Dendritic cell treated with granulocyte-macrophage colony-stimulating factor and Interleukin-4, amounts not matched to agents 40 ng/mL and 50 ng/mL, for 4 days (primary cell): ENCODE results near the gene POLL.

Experiments
- H3K27ac Mint-ChIP-seq: one replicate; pipeline ENCODE4 v1.8.0; 2022; ENCODE audit warnings: mild to moderate bottlenecking, mixed read lengths
- H3K27me3 Mint-ChIP-seq: one replicate; pipeline ENCODE4 v1.8.0; 2022; ENCODE audit warnings: mild to moderate bottlenecking, mixed read lengths
- H3K36me3 Mint-ChIP-seq: one replicate; pipeline ENCODE4 v1.8.0; 2022; ENCODE audit warnings: low read depth, mixed read lengths
- H3K4me1 Mint-ChIP-seq: one replicate; pipeline ENCODE4 v1.8.0; 2022; ENCODE audit warnings: low read depth, mixed read lengths
- H3K4me3 Mint-ChIP-seq: one replicate; pipeline ENCODE4 v1.8.0; 2022; ENCODE audit warnings: mild to moderate bottlenecking, moderate library complexity, mixed read lengths
- H3K9me3 Mint-ChIP-seq: one replicate; pipeline ENCODE4 v1.8.0; 2022; ENCODE audit warnings: mixed read lengths
- intact Hi-C: fragments of 100-400 bp; cut with micrococcal nuclease; formaldehyde crosslinking; loops from one replicate; pipeline ENCODE4 v1.15.0; 2022

Gene POLL

GRCh38 chr10:101616415-101617101 is 28.5 kb upstream of the POLL start:
- Mint-ChIP-seq H3K4me3 (no peak overlapping the region), H3K27ac (no peak overlapping the region), H3K27me3 (no peaks in the 10 kb centered on the region), H3K36me3 (peaks cover 75% of the 10 kb centered on the region), H3K9me3 (no peaks in the 10 kb centered on the region), H3K4me1 (peaks cover 35% of the 10 kb centered on the region)
- intact Hi-C loops: no loop called here

DNA sequence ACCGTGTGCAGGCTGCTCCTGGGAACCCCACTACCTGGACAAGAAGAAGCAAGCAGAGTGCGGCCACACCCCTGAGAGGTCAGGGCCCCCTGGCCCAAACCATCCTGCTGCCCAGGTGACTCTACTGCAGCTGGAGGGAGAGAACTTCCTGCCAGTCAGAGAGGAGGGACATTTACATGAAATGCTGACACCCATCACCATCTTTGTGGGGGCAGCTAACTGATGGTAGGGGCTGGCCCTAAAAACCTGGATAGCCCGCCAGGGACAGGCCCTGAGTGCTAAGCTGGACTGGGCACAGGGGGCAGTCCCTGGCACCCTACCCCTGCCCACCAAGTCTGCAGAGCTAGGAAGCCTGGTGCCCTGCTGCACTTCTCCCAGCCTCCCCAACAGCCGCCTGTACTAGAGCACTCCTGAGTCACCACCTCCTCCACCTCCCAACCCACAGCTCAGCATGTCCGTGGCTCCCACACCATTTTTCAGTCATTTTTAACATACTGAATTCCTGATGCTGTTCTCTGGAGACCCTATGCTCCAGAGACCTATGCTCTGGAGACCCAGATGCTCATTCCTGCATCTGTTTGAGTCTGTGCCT is 27.6 kb upstream of the POLL start:
- Mint-ChIP-seq H3K4me1 (peaks cover 35% of the 10 kb centered on the region), H3K36me3 (peaks cover 75% of the 10 kb centered on the region)

GRCh38 chr10:101614663-101615524 is 26.8 kb upstream of the POLL start:
- H3K9me3 Mint-ChIP-seq: no peaks in the 10 kb centered on the region
- H3K36me3 Mint-ChIP-seq: peaks cover 75% of the 10 kb centered on the region
- peaks cover 29% of the 10 kb centered on the region for H3K4me1 Mint-ChIP-seq
- H3K4me3 Mint-ChIP-seq: no peak overlapping the region
- intact Hi-C loops: no loop called here
- no peak overlapping the region for H3K27ac Mint-ChIP-seq
- no peaks in the 10 kb centered on the region for H3K27me3 Mint-ChIP-seq

More for the DNA sequence above, 27.6 kb upstream of the POLL start:
- no peaks in the 10 kb centered on the region for H3K27me3 Mint-ChIP-seq
- no peak overlapping the region for H3K27ac Mint-ChIP-seq
- no peaks in the 10 kb centered on the region for H3K9me3 Mint-ChIP-seq
- H3K4me3 Mint-ChIP-seq: no peak overlapping the region
- intact Hi-C loops: no loop called here

GRCh38 chr10:101613646-101614045 is 25.6 kb upstream of the POLL start:
- H3K27me3 Mint-ChIP-seq: no peaks in the 10 kb centered on the region
- peaks cover 75% of the 10 kb centered on the region for H3K36me3 Mint-ChIP-seq
- H3K4me1 Mint-ChIP-seq: peaks cover 16% of the 10 kb centered on the region
- intact Hi-C loops: no loop called here
- no peak overlapping the region for H3K27ac Mint-ChIP-seq
- H3K4me3 Mint-ChIP-seq: no peak overlapping the region
- no peaks in the 10 kb centered on the region for H3K9me3 Mint-ChIP-seq

GRCh38 chr10:101612872-101613271 is 24.8 kb upstream of the POLL start:
- Mint-ChIP-seq H3K36me3 (peaks cover 80% of the 10 kb centered on the region), H3K27me3 (no peaks in the 10 kb centered on the region), H3K27ac (no peak overlapping the region), H3K9me3 (no peaks in the 10 kb centered on the region), H3K4me3 (no peak overlapping the region), H3K4me1 (peaks cover 9% of the 10 kb centered on the region)
- intact Hi-C loops: no loop called here

GRCh38 chr10:101612086-101612485 is 24.0 kb upstream of the POLL start:
- Mint-ChIP-seq H3K27me3 (no peaks in the 10 kb centered on the region), H3K9me3 (no peaks in the 10 kb centered on the region), H3K4me1 (peaks cover under 1% of the 10 kb centered on the region), H3K4me3 (no peak overlapping the region), H3K27ac (peak overlapping the region; percentile 16), H3K36me3 (peaks cover 84% of the 10 kb centered on the region)
- intact Hi-C loops: no loop called here

GRCh38 chr10:101611096-101611905 is 23.2 kb upstream of the POLL start:
- no peak overlapping the region for H3K4me3 Mint-ChIP-seq
- H3K4me1 Mint-ChIP-seq: no peaks in the 10 kb centered on the region

GRCh38 chr10:101609481-101609880 is 21.4 kb upstream of the POLL start:
- peaks cover 91% of the 10 kb centered on the region for H3K36me3 Mint-ChIP-seq
- H3K4me1 Mint-ChIP-seq: no peaks in the 10 kb centered on the region
- no peak overlapping the region for H3K27ac Mint-ChIP-seq
- no peaks in the 10 kb centered on the region for H3K9me3 Mint-ChIP-seq
- H3K27me3 Mint-ChIP-seq: no peaks in the 10 kb centered on the region
- intact Hi-C loops: no loop called here
- no peak overlapping the region for H3K4me3 Mint-ChIP-seq

More at GRCh38 chr10:101611096-101611905, 23.2 kb upstream of the POLL start:
- H3K9me3 Mint-ChIP-seq: no peaks in the 10 kb centered on the region
- H3K36me3 Mint-ChIP-seq: peaks cover 84% of the 10 kb centered on the region
- no peaks in the 10 kb centered on the region for H3K27me3 Mint-ChIP-seq
- intact Hi-C loops: no loop called here
- peak overlapping the region; percentile 16 for H3K27ac Mint-ChIP-seq

DNA sequence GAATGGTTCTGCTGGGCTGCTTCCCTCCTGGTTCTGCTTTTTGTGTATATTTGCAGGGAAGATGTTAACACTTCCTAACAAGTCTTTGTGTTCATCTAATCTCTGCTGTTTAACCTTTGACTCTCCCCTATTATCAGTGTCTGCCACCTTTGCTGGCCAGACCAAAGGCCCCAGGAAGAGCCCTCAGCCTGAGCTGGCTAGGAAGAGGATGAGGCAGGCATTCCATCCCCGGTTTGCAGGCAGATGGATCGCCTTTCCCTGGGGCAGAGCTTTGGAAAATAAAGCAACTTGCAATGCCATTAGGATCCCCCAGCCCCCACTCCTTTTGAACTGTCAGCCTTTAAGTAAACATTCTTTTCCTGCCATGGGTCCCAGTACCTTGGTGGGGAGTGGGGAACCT is 19.1 kb upstream of the POLL start:
- Mint-ChIP-seq H3K9me3 (no peaks in the 10 kb centered on the region), H3K4me1 (no peaks in the 10 kb centered on the region), H3K4me3 (no peak overlapping the region), H3K27ac (no peak overlapping the region), H3K36me3 (peaks cover 79% of the 10 kb centered on the region), H3K27me3 (no peaks in the 10 kb centered on the region)
- intact Hi-C loops: no loop called here

DNA sequence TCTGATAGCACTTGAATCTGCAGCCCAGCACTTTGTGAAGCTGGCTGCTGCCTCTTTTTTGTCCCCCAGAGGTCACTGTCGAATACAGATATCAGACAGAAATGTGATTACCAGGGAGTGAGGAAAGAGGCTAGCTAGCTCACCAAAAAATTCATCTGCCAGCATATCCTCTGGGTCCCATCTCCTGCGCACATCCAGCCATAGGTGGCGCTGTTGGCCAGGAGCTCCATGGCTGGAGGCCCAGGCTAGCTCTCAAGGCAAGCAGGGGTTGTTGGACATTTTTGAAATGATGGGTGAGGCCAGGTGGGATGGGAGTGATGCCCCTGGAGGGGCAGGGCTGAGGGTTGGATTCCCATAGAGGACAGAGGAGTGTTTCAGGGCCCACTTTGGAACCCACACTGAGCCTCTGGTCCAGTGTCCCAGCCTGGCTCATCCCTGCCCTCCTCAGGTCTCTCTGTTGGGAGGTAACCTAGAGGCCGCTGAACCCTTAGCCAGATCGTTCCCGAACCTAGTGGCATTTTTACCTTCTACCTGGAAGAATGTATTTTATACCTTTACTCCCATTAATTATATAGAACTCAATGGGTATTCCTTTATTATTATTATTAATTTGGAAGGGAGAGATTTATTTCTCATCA is 14.8 kb upstream of the POLL start:
- H3K27ac Mint-ChIP-seq: no peak overlapping the region
- H3K36me3 Mint-ChIP-seq: peaks cover 56% of the 10 kb centered on the region
- no peak overlapping the region for H3K4me3 Mint-ChIP-seq
- H3K9me3 Mint-ChIP-seq: no peaks in the 10 kb centered on the region
- H3K27me3 Mint-ChIP-seq: no peaks in the 10 kb centered on the region
- no peaks in the 10 kb centered on the region for H3K4me1 Mint-ChIP-seq
- intact Hi-C loops: loop anchor here (2.0 kb wide), 1 partner anchor 178 kb away; no protein-coding TSS in a partner anchor

- intact Hi-C loops: no loop called here
- Mint-ChIP-seq H3K27ac (no peak overlapping the region), H3K4me3 (no peak overlapping the region), H3K9me3 (no peaks in the 10 kb centered on the region), H3K36me3 (peaks cover 47% of the 10 kb centered on the region), H3K4me1 (no peaks in the 10 kb centered on the region), H3K27me3 (no peaks in the 10 kb centered on the region)
These were observed 13.5 kb upstream of the POLL start for GRCh38 chr10:101601541-101601940.

- Mint-ChIP-seq H3K4me1 (peaks cover 22% of the 10 kb centered on the region), H3K36me3 (peaks cover 23% of the 10 kb centered on the region)
These were observed 9.2 kb upstream of the POLL start for GRCh38 chr10:101597091-101597900.

More at GRCh38 chr10:101597091-101597900, 9.2 kb upstream of the POLL start:
- intact Hi-C loops: no loop called here
- Mint-ChIP-seq H3K27ac (no peak overlapping the region), H3K4me3 (no peak overlapping the region), H3K9me3 (no peaks in the 10 kb centered on the region), H3K27me3 (no peaks in the 10 kb centered on the region)
